GM12865 (cell line): ENCODE data around the gene SLC25A34.

Experiments
- DNase-seq: peaks from one replicate; pipeline ENCODE4 v3.0.0; 2010; ENCODE audit warnings: low read depth
- H3K4me3 ChIP-seq: 2 replicates; pipeline ENCODE4 v1.5.1; 2011; ENCODE audit warnings: mild to moderate bottlenecking, low read depth, low read length, control low read depth
- CTCF ChIP-seq: IDR thresholded peaks from 2 replicates; pipeline ENCODE4 v1.5.1; 2011; ENCODE audit warnings: low read length, control low read depth, low read depth, inconsistent platforms; ENCODE audit not compliant: insufficient read depth; ENCODE audit errors: missing control alignments

The SLC25A34 gene

GRCh38 chr1:15751717-15752116, 15.7 kb downstream of the SLC25A34 start:
- no peak for TF ChIP-seq CTCF
- no peak overlapping the region for H3K4me3 ChIP-seq
- no peak for DNase-seq

GRCh38 chr1:15753776-15754175, 17.7 kb downstream of the SLC25A34 start:
- no peak for TF ChIP-seq CTCF
- no peak for DNase-seq
- H3K4me3 ChIP-seq: no peak overlapping the region

- no peak overlapping the region for H3K4me3 ChIP-seq
- no peak for DNase-seq
- TF ChIP-seq CTCF: no peak
Observed at GRCh38 chr1:15755021-15755645, 19.1 kb downstream of the SLC25A34 start.

- no peak for DNase-seq
- no peak for TF ChIP-seq CTCF
- H3K4me3 ChIP-seq: no peak overlapping the region
Observed at GRCh38 chr1:15755646-15756040, 19.6 kb downstream of the SLC25A34 start.

- TF ChIP-seq CTCF: no peak
- no peak for DNase-seq
- no peak overlapping the region for H3K4me3 ChIP-seq
Observed at GRCh38 chr1:15756143-15757015, 20.3 kb downstream of the SLC25A34 start.

- TF ChIP-seq CTCF: no peak
- DNase-seq: no peak
- H3K4me3 ChIP-seq: no peak overlapping the region
Observed at GRCh38 chr1:15757016-15757543, 21.0 kb downstream of the SLC25A34 start.
